B cell (primary cell): ENCODE data around the gene IPO4.

Experiments
- EZH2 ChIP-seq: IDR thresholded peaks from 2 replicates; pipeline ENCODE4 v1.6.1; 2012; ENCODE audit warnings: borderline replicate concordance, low read depth, mild to moderate bottlenecking, moderate library complexity, low read length; ENCODE audit not compliant: insufficient read depth, poor library complexity, severe bottlenecking
- TF ChIP-seq, protein P1 (sequence below): fragments of 200-600 bp; IDR thresholded peaks from one replicate; pipeline ENCODE4 v1.8.0; 2022; ENCODE audit warnings: antibody characterized with exemption, mild to moderate bottlenecking

GRCh38 chr14:24234095-24235005 is 45.7 kb upstream of the IPO4 start:
- TF ChIP-seq, protein P1, sequence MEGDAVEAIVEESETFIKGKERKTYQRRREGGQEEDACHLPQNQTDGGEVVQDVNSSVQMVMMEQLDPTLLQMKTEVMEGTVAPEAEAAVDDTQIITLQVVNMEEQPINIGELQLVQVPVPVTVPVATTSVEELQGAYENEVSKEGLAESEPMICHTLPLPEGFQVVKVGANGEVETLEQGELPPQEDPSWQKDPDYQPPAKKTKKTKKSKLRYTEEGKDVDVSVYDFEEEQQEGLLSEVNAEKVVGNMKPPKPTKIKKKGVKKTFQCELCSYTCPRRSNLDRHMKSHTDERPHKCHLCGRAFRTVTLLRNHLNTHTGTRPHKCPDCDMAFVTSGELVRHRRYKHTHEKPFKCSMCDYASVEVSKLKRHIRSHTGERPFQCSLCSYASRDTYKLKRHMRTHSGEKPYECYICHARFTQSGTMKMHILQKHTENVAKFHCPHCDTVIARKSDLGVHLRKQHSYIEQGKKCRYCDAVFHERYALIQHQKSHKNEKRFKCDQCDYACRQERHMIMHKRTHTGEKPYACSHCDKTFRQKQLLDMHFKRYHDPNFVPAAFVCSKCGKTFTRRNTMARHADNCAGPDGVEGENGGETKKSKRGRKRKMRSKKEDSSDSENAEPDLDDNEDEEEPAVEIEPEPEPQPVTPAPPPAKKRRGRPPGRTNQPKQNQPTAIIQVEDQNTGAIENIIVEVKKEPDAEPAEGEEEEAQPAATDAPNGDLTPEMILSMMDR, result no peak
- TF ChIP-seq EZH2, result no peak
